ENCODE results near the gene MALAT1.

MALAT1 gene

DNA sequence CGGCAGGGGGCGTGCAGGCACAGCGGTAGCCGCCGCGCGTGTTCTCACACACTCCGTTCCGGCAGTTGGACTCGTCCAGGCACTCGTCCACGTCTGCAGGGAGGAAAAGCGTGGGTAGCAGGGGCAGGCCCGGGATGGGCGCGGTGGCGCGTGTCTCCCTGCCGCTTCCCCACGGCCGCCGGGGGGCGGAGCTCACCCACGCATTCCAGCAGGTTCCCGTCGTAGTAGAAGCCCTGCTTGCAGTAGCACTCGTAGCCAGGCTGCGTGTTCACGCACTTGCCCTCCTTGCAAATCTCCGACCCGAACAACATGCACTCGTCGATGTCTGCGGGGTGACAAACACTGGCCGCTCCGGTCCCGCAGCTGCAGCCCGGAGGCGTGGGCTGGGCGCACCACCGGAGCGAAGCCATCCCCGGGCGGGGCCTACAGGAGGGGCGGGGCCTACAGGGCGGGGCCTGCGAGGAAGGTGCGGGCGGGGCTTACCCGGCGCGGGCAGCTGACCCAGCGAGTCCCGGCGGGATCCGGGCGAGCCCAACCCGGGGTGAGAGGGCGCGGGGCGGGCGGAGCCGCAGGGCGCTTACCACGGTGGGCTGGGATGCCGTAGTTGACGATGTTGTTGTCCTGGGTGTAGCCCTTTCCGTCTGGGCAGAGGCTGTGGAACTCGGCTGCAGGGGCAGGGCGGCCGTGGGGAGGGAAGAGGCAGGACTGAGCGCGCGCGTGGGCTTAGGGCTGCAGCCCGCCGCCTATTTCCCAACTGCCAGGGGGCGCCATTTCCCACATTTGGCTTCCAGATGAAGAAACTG lies 41.6 kb downstream of the MALAT1 start:
- DNase-seq: peak; percentile 91 to 93

- no peak for DNase-seq
Observed at GRCh38 chr11:65541093-65541982, 42.5 kb downstream of the MALAT1 start.

DNA sequence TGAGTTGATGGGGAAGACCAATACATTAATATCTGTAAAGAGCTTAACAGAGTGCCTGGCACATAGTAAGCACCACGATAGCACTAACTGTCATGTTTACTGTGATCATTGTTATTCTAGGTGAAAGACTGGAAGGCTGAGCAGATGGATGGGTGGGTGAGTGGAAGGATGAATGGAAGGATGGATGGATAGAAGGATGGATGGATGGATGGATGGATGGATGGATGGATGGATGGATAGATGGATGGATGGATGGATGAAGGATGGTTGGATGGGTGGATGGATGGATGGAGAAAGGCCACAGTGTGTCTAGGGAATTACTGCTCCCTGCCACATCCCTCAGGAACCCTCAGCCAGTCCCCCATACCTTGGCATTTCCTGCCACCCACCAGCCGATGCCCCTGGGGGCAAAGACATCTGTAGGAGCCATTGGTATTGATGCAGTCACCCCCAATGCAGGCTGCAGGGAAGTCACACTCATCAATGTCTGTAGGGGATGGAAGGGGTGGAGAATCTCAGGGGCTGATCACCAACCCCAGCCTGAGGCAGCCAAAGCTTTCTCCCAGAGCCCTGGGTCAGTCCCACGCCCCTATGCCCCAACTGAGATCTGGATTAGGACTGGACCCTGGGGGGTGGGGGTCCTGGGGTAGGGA lies 44.0 kb downstream of the MALAT1 start:
- no peak for DNase-seq

DNA sequence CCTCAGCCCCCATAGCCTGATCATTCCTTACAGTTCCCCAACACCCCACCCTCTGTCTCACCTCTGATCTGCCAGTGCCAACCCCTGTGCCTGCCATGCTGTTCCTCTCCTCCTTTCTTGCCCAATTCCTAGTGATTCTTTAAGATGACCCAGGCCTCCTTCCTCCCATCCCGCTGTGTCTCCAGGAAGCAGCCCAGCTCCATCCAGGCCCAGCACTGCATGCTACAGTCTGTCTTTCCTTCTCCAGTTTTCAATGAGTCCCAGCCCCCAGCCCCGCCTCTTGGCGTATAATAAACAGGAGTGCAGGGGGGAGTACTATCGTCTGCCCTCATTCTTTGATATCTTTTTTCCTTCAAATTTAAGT lies 47.0 kb downstream of the MALAT1 start:
- DNase-seq: no peak

- peak; percentile 98 to 99 for DNase-seq
Observed at GRCh38 chr11:65546217-65546958, 47.5 kb downstream of the MALAT1 start.

GRCh38 chr11:65547446-65548125 lies 48.7 kb downstream of the MALAT1 start:
- peak in 1 of 2 experiments; percentile 43 for DNase-seq

DNA sequence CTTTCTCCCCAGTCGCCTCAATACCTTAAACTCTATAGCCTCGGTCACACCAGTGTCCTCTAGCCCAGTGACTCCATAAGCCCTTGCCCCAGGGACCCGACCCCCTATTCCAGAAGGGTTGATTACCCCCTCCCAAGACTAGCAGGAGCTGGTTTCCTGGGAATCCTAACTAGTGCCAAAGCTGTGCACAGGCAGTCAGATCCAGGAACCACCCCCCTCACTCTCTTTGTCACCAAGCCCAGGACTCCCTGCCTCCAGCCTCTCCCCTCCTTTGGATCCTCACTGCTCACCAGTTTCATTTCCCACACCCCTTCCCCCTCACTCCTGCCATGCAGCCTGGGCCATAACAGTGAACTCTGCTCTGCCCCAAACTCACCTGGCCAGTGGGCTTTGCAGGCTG lies 49.5 kb downstream of the MALAT1 start:
- no peak for DNase-seq

DNA sequence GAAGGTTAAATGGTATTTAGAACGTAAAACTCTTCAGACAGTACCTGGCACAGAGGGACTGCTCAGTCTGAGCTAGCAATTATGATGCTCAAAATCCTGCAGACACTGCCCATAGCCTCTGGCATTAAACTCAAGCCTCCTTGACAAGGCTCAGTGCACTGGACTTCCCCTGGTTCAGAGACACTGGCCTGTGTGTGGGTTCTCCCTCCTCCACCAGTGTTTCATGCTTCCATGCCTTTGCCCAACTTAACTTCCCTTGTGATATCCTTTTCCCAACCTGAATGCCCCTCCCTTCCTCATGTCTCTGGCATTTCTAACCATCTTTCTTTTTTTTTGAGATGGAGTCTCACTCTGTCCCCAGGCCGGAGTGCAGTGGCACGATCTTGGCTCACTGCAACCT lies 50.3 kb downstream of the MALAT1 start:
- DNase-seq: no peak

GRCh38 chr11:65551572-65552387 lies 52.9 kb downstream of the MALAT1 start:
- DNase-seq: peak; percentile 79 to 81

DNA sequence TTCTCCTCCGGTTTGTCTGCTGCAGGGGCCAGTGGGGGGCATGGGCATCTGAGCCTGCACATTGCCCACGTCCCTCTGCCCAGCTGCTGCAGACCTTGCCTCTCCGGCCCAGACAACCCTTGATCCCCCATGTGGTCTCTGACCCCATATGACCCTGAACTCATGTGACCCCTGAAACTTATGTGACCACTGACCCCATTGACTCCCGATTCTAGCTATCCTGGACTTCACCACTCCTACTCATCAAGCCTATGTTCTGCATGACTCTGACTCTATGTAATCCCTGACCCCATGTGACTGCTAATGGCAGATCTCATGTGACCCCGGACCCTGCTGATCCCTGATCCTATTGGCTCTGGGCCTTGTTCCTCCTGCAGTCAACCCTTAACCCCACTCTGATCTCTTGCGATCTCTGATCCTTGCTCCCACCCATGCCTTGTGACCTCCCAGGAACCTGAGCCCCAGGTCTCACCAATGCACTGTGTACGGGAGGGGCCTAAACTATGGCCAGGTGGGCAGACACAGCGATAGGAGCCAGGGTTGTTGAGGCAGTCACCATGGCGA lies 53.6 kb downstream of the MALAT1 start:
- DNase-seq: peak in 1 of 2 experiments; percentile 29

DNA sequence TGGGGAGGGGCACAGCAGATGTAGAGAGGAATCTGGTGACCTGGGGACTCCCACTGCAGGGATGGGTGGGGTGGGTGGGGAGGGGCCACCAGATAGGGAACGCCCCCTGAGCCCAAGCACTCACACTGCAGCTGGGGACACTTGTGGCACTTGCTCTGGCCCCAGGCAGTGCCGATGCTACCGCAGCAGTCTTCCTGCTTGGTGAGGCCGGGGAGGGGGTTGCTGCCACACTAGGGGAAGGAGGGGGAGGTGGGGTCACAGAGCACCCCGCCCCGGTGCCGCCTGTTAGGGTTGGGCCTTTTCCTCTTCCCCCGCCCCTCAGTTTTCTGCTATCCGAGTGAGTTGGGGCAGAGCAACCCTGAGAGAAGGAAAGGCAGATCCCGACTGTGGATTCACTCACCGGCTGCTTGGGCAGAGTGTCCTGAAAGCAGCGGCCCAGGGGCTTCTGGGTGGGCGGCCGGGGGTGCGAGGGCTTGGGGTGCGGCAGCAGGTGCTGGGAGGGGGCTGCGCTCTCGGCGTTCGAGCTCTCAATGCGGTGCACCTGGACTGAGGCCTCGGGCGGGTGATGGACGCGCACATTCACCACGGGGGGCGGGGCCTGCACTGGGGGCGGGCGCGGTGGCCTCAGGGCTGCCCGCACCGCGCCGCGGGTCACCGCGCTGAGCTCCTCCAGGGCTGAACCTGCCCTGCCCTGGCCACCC lies 54.6 kb downstream of the MALAT1 start:
- DNase-seq: peak; percentile 79 to 82

DNA sequence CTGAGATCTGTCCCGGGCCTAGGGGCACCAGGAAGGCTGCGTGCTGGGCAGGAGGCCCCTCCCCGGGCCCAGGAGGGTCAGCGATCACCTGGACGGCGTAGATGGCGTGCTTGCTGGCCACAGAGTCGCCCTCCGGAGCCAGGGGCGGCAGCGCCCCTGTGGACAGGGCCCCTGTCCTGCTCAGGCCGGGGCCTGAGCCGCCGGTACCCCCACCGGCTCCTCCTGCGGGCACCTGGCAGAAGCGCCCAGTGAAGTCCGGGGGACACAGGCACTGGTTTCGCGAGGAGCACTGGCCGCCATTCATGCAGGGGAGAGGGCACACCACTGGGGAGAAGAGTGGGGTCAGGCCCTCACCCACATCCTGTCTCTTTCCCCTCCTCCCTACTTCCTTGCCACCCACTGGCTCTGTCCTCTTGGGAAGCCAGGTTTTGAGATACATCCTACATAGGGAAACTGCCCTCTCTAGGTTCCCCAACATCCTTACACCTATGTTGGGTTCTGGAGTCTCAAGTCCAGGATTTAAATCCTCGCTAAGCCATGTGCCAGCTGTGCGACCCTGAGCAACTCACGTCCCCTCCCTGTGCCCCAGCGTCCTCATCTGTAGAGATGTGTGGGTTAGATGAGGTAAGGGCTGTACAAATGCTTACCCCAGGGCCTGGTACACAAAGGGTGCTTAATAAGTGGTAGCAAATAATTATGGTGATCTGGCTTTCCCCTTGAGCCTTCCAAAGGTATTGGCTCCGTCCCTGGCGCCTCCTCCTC lies 55.4 kb downstream of the MALAT1 start:
- no peak for DNase-seq

DNA sequence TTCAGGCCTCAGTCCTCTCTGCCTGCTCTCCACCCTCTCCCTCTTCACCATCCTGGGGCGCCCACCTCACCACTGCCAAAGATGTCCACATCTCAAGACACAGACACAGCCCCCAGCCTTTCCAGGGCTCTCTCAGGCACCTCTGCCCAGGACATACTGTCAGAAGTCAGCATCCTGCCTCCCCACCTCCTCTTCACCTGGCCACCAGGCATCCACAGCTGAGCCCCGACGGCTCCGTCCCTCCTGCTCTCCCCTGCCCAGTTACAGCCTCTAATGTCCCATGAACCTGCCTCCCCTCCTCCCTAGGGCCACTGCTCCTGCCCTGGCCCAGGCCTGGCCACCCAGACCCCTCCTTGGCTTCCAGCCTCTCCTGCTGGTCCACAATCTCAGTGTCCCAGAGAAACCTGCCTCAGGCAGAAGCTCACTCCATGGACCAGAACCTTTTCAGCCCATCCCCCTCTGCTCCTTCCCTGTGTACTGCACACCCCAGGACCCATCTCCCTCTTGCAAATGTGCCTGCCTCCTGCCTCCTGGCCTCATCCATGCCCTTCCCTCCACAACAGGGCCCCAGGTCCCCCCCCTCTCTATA lies 56.1 kb downstream of the MALAT1 start:
- DNase-seq: no peak

GRCh38 chr11:65555693-65556231 lies 56.9 kb downstream of the MALAT1 start:
- DNase-seq: peak; percentile 61 to 63
